SK-N-SH treated with all-trans-retinoic acid at 6 μM for 48 hours (cell line): ENCODE data around the gene DISP3.
A peak's percentile ranks its signal among the peaks of the same experiment; 100 is the strongest.

Source experiments
- ATAC-seq: fragments of 200-7000 bp; cut with Tn5 transposase; 3 replicates; pipeline ENCODE4 v1.9.1; 2020; ENCODE audit warnings: mild to moderate bottlenecking, moderate library complexity
- ARNTL ChIP-seq: fragments of 450-650 bp; formaldehyde crosslinking; IDR thresholded peaks from 2 replicates; pipeline ENCODE4 v1.5.0; 2020; ENCODE audit warnings: low read depth, mild to moderate bottlenecking, moderate library complexity, borderline replicate concordance
- BACH2 ChIP-seq: fragments of 250-450 bp; sonication (Bioruptor Pico); IDR thresholded peaks from 2 replicates; pipeline ENCODE4 v1.9.0; 2021; ENCODE audit warnings: mild to moderate bottlenecking, borderline replicate concordance
- CSDC2 ChIP-seq: fragments of 250-450 bp; sonication (Bioruptor Pico); IDR thresholded peaks from 2 replicates; pipeline ENCODE4 v1.5.0; 2020; ENCODE audit warnings: mild to moderate bottlenecking, moderate library complexity
- CSRNP3 ChIP-seq: fragments of 250-450 bp; sonication (Bioruptor Pico); IDR thresholded peaks from 2 replicates; pipeline ENCODE4 v1.5.1; 2021; ENCODE audit warnings: mild to moderate bottlenecking, moderate library complexity
- GLIS3 ChIP-seq: fragments of 250-450 bp; sonication (Bioruptor Pico); IDR thresholded peaks from 2 replicates; pipeline ENCODE4 v1.5.0; 2020; ENCODE audit warnings: mild to moderate bottlenecking, moderate library complexity
- ISL1 ChIP-seq: fragments of 250-450 bp; sonication (Bioruptor Pico); IDR thresholded peaks from 2 replicates; pipeline ENCODE4 v2.1.2; 2022; ENCODE audit warnings: mild to moderate bottlenecking, moderate library complexity
- OSR1 ChIP-seq: fragments of 250-450 bp; sonication (Bioruptor Pico); IDR thresholded peaks from 2 replicates; pipeline ENCODE4 v1.8.0; 2022; ENCODE audit warnings: moderate library complexity, mild to moderate bottlenecking, inconsistent platforms
- PATZ1 ChIP-seq: fragments of 250-450 bp; sonication (Bioruptor Pico); IDR thresholded peaks from 2 replicates; pipeline ENCODE4 v1.8.0; 2020; ENCODE audit warnings: mild to moderate bottlenecking, moderate library complexity, borderline replicate concordance
- POU6F1 ChIP-seq: fragments of 250-450 bp; sonication (Bioruptor Pico); IDR thresholded peaks from 2 replicates; pipeline ENCODE4 v1.8.0; 2021; ENCODE audit warnings: low read depth, mild to moderate bottlenecking, moderate library complexity, borderline replicate concordance
- RARB ChIP-seq: fragments of 250-450 bp; sonication (Bioruptor Pico); IDR thresholded peaks from 2 replicates; pipeline ENCODE4 v1.8.0; 2021; ENCODE audit warnings: mild to moderate bottlenecking, moderate library complexity
- TCF4 ChIP-seq: fragments of 250-450 bp; sonication (Bioruptor Pico); IDR thresholded peaks from 2 replicates; pipeline ENCODE4 v1.8.0; 2021; ENCODE audit warnings: mild to moderate bottlenecking, moderate library complexity, borderline replicate concordance
- TOX ChIP-seq: fragments of 250-450 bp; sonication (Bioruptor Pico); IDR thresholded peaks from 2 replicates; pipeline ENCODE4 v1.8.0; 2021; ENCODE audit warnings: mild to moderate bottlenecking, moderate library complexity, borderline replicate concordance
- TSHZ2 ChIP-seq: fragments of 250-450 bp; sonication (Bioruptor Pico); IDR thresholded peaks from 2 replicates; pipeline ENCODE4 v1.5.0; 2020; ENCODE audit warnings: mild to moderate bottlenecking, moderate library complexity
- ZC3H10 ChIP-seq: fragments of 250-450 bp; sonication (Bioruptor Pico); IDR thresholded peaks from 2 replicates; pipeline ENCODE4 v1.5.1; 2021; ENCODE audit warnings: mild to moderate bottlenecking, moderate library complexity
- ZFP30 ChIP-seq: fragments of 450-650 bp; formaldehyde crosslinking; IDR thresholded peaks from 2 replicates; pipeline ENCODE4 v1.5.0; 2022; ENCODE audit warnings: mild to moderate bottlenecking, moderate library complexity
- ZNF565 ChIP-seq: fragments of 450-650 bp; formaldehyde crosslinking; conservative IDR thresholded peaks from 2 replicates; pipeline ENCODE4 v1.5.0; 2020; ENCODE audit warnings: low read depth, mild to moderate bottlenecking, moderate library complexity
- ZNF8 ChIP-seq: fragments of 450-650 bp; formaldehyde crosslinking; IDR thresholded peaks from 2 replicates; pipeline ENCODE4 v1.5.0; 2020; ENCODE audit warnings: mild to moderate bottlenecking, moderate library complexity

DISP3 gene

GRCh38 chr1:11456965-11457364 lies 22.0 kb upstream of the DISP3 start:
- ATAC-seq = no peak
- TF ChIP-seq TSHZ2 (CRISPR knock-in tag) (no peak), ARNTL (CRISPR knock-in tag) (no peak), ISL1 (CRISPR knock-in tag) (no peak), TOX (CRISPR knock-in tag) (no peak), GLIS3 (CRISPR knock-in tag) (no peak), CSDC2 (CRISPR knock-in tag) (no peak), ZFP30 (no peak), POU6F1 (CRISPR knock-in tag) (no peak)

- ATAC-seq = peak; percentile 64
- TF ChIP-seq RARB (CRISPR knock-in tag) = no peak
- 0 out of 2 replicates have a peak, but pooled peaks have one; percentile 14 for TF ChIP-seq TCF4
Observed at GRCh38 chr1:11458811-11459275, 20.1 kb upstream of the DISP3 start.

GRCh38 chr1:11461531-11462137 lies 17.3 kb upstream of the DISP3 start:
- TF ChIP-seq BACH2 (CRISPR knock-in tag) (no peak), ZC3H10 (CRISPR knock-in tag) (no peak), PATZ1 (CRISPR knock-in tag) (no peak), ZNF565 (CRISPR knock-in tag) (no peak), CSDC2 (CRISPR knock-in tag) (no peak), CSRNP3 (CRISPR knock-in tag) (no peak)
- TF ChIP-seq, all 23 proteins: peak for 0
- ATAC-seq = no peak

- no peak for TF ChIP-seq OSR1 (CRISPR knock-in tag)
- no peak for TF ChIP-seq BACH2 (CRISPR knock-in tag)
- no peak for TF ChIP-seq ZNF8 (CRISPR knock-in tag)
- no peak for TF ChIP-seq TSHZ2 (CRISPR knock-in tag)
- no peak for ATAC-seq
Observed at GRCh38 chr1:11462224-11462923, 16.6 kb upstream of the DISP3 start.
